Measurements from ENCODE around the gene B3GAT1. TPM values are rescaled to one million over a fixed set of nuclear protein-coding genes. Genes with fewer than 3 reads are reported as not detected.

B3GAT1 gene
- total RNA-seq, 1 experiment from 2014 or later: not detected

- BruUV-seq (replicated peaks): no TSS peak
- ChIA-PET CTCF (no interaction called here), RAD21 (ENCODE audit: low non-redundant PET in 1 of 2, low total read pairs in 2 of 2, uncharacterized antibody in 2 of 2, unreplicated experiment in 2 of 2) (no interaction called here), POLR2A (no interaction called here)
- Histone ChIP-seq H3K4me3 (replicated peaks in 1 of 2; ENCODE audit: low read depth in 1 of 2, low read length in 2 of 2) (peak within 1 kb of the TSS; percentile 67 to 71), H3K4me2 (ENCODE audit: low read length) (peak within 1 kb of the TSS; percentile 93), H4K20me1 (ENCODE audit: insufficient read depth) (no peaks in the 10 kb centered on the region), H3K27ac (ENCODE audit: low read depth, low read length) (peak within 1 kb of the TSS; percentile 14; the same call in 1 of the 2 replicates), H3K9me3 (ENCODE audit: control insufficient read depth in 1 of 2, insufficient read depth in 1 of 2, low read depth in 1 of 2, low read length in 2 of 2) (no peaks in the 10 kb centered on the region), H3K9me2 (ENCODE audit: insufficient read depth) (no peaks in the 10 kb centered on the region), H3K36me3 (ENCODE audit: control insufficient read depth in 1 of 2, insufficient read depth in 2 of 2, low read length in 2 of 2) (no peaks in the 10 kb centered on the region), H3K4me1 (ENCODE audit: control insufficient read depth in 1 of 2, insufficient read depth in 2 of 2, low read length in 2 of 2) (peaks cover 17 to 38% of the 10 kb centered on the region in 2 experiments; a peak in 3 of 4 replicates), H2AFZ (ENCODE audit: low read depth, low read length, poor library complexity, severe bottlenecking) (peak within 1 kb of the TSS; percentile 98), H3K27me3 (ENCODE audit: insufficient read depth, low read length) (no peaks in the 10 kb centered on the region), H3K9ac (ENCODE audit: low read length) (peak within 1 kb of the TSS; percentile 72), H3K79me2 (ENCODE audit: insufficient read depth, low read length) (0 out of 2 replicates have a peak, but pooled peaks cover 4% of the 10 kb centered on the region)
- DNase-seq (ENCODE audit: low read depth, low spot score) (peak; percentile 45), ATAC-seq (peak; percentile 90)
- no peak for TF ChIP-seq ELF1 (IDR thresholded peaks at IDR 0.05; ENCODE audit: borderline replicate concordance, low read depth)
- TF ChIP-seq EZH2phosphoT487 (IDR thresholded peaks at IDR 0.05; ENCODE audit: borderline replicate concordance): no peak
- TF ChIP-seq SIN3A (IDR thresholded peaks at IDR 0.05; ENCODE audit: low read depth): no peak
- TF ChIP-seq POLR2AphosphoS5 (IDR thresholded peaks at IDR 0.05; ENCODE audit: low read depth, low read length): peak; percentile 28
- TF ChIP-seq YY1 (IDR thresholded peaks at IDR 0.05; ENCODE audit: extremely low read depth, insufficient replicate concordance, low read depth, low read length): no peak
- peak; percentile 77 for TF ChIP-seq MAX (IDR thresholded peaks at IDR 0.05)
- TF ChIP-seq JUND (IDR thresholded peaks at IDR 0.05): no peak
- intact Hi-C loops (cut with micrococcal nuclease): loop anchor here (2.0 to 10.0 kb wide), 2 partner anchors 107 to 323 kb away; partner anchors contain the start of gene VPS26B
Measured at GRCh38 chr11:134331354-134332188, 80.5 kb downstream of the B3GAT1 start, which contains the start of gene GLB1L2. Gene GLB1L2 (plus strand): TSS chr11:134331988. CDS start chr11:134332062, 74 bp downstream.

Measured in HCT116 (cell line).